GM18951 (cell line): ENCODE data around the gene GABBR2.

Source experiments
- POLR2A ChIP-seq: IDR thresholded peaks from 4 replicates; pipeline ENCODE4 v1.6.1; 2011; ENCODE audit warnings: mild to moderate bottlenecking; ENCODE audit not compliant: insufficient read length, insufficient read depth; ENCODE audit errors: extremely low read depth
- in situ Hi-C: fragments of 300-500 bp; cut with MboI; formaldehyde crosslinking; loops from one replicate; pipeline ENCODE4 v1.12.0; 2022; ENCODE audit warnings: low sequenced_read_pairs, mixed read lengths, inconsistent platforms; ENCODE audit not compliant: unreplicated experiment

GABBR2 gene

GRCh38 chr9:98362624-98363252 lies 346.0 kb downstream of the GABBR2 start:
- TF ChIP-seq POLR2A = no peak
- in situ Hi-C loops = no loop called here

- TF ChIP-seq POLR2A = no peak
- in situ Hi-C loops = no loop called here
These were observed 347.1 kb downstream of the GABBR2 start for GRCh38 chr9:98361645-98362044.

GRCh38 chr9:98360176-98360708 lies 348.5 kb downstream of the GABBR2 start:
- in situ Hi-C loops = no loop called here
- no peak for TF ChIP-seq POLR2A

GRCh38 chr9:98359569-98359968 lies 349.2 kb downstream of the GABBR2 start:
- in situ Hi-C loops = no loop called here

GRCh38 chr9:98357921-98358535 lies 350.7 kb downstream of the GABBR2 start:
- TF ChIP-seq POLR2A = no peak
- in situ Hi-C loops = no loop called here

More at GRCh38 chr9:98359569-98359968, 349.2 kb downstream of the GABBR2 start:
- no peak for TF ChIP-seq POLR2A

GRCh38 chr9:98356953-98357690 lies 351.6 kb downstream of the GABBR2 start:
- in situ Hi-C loops = no loop called here
- TF ChIP-seq POLR2A = no peak

GRCh38 chr9:98356326-98356725 lies 352.4 kb downstream of the GABBR2 start:
- TF ChIP-seq POLR2A = no peak
- in situ Hi-C loops = no loop called here

- TF ChIP-seq POLR2A = no peak
These were observed 357.4 kb downstream of the GABBR2 start for GRCh38 chr9:98351370-98351769.

GRCh38 chr9:98347642-98348041 lies 361.1 kb downstream of the GABBR2 start:
- in situ Hi-C loops = no loop called here
- no peak for TF ChIP-seq POLR2A

More at GRCh38 chr9:98351370-98351769, 357.4 kb downstream of the GABBR2 start:
- in situ Hi-C loops = no loop called here

GRCh38 chr9:98345011-98345410 lies 363.7 kb downstream of the GABBR2 start:
- TF ChIP-seq POLR2A = no peak
- in situ Hi-C loops = no loop called here

- in situ Hi-C loops = no loop called here
- TF ChIP-seq POLR2A = no peak
These were observed 364.2 kb downstream of the GABBR2 start for GRCh38 chr9:98344581-98344980.

GRCh38 chr9:98342820-98343210 lies 365.9 kb downstream of the GABBR2 start:
- TF ChIP-seq POLR2A = no peak

GRCh38 chr9:98342098-98342819 lies 366.5 kb downstream of the GABBR2 start:
- in situ Hi-C loops = no loop called here
- no peak for TF ChIP-seq POLR2A

More at GRCh38 chr9:98342820-98343210, 365.9 kb downstream of the GABBR2 start:
- in situ Hi-C loops = no loop called here
